GM19395 (cell line): ENCODE data around the gene ARHGAP26.
"Not testable (repeated sequence)": the region's sequence is repeated elsewhere in the genome, so short reads cannot be mapped to it uniquely, and the experiment has no call there.

Experiments
- ATAC-seq: cut with Tn5 transposase; IDR thresholded peaks from one replicate; pipeline ENCODE4 v1.9.1; 2021; ENCODE audit warnings: mild to moderate bottlenecking, moderate library complexity; ENCODE audit not compliant: unreplicated experiment

ARHGAP26 gene

DNA sequence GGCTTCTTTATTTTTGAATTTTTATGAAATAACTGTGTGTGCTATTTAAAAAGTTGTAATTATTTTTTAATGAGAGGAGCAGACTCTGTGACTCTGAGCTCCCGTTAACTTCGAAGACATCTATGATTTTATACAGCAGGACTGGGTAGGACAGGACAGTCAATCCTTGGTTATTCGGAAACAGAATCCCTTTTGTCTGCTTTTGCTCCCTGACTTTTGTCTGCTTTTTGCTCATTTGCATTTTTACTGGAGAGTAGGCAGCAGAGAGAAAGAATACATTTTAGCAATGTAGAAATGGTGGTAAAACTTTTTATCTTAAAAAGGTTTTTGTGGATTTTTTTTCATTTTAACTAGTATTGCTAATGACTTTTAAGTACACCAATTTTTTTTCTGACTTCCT is 303.6 kb downstream of the ARHGAP26 start:
- ATAC-seq: no peak

DNA sequence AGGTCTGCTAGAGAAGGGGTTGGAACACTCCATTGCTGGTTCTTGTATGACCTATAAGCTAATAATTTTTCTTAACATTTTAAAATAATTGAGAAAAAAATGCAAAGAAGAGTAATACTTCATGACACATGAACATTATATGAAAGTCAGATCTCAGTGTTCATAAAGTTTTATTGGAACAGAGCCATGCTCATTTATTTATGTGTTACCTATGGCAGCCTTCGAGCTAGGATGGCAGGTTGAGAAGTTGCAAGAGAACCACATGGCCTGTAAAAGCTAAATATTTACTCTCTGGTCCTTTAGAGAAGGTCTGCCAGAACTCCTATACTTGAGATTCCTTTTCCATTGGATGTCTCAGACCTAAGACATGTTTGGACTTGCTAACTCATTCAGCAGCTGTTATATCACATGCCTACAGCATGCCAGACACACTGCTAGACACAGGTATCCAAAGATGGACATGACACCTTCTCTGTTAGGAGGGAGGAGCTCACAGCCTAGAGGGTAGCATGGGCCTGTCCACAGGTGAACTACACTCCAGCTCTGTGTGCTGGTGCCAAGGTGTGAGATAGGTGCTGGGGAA is 304.3 kb downstream of the ARHGAP26 start:
- no peak for ATAC-seq

DNA sequence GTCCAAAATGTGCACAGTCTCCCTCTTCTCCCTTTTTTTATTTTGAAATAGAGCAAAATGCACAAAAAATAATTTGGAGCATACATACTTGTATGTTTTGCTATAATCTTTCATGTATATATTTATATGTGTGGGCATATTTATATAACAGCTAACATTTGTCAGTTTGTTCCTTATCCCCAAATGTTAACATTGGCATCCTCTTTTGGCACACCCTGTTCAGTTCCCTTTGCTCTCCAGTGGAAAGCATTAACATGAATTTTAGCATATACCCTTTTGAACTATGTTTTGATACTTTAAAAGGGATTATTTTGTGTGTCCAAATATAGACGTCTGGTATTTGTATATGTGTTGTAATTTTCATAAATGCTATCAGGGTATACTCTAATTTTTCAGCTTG is 306.2 kb downstream of the ARHGAP26 start:
- ATAC-seq: no peak

DNA sequence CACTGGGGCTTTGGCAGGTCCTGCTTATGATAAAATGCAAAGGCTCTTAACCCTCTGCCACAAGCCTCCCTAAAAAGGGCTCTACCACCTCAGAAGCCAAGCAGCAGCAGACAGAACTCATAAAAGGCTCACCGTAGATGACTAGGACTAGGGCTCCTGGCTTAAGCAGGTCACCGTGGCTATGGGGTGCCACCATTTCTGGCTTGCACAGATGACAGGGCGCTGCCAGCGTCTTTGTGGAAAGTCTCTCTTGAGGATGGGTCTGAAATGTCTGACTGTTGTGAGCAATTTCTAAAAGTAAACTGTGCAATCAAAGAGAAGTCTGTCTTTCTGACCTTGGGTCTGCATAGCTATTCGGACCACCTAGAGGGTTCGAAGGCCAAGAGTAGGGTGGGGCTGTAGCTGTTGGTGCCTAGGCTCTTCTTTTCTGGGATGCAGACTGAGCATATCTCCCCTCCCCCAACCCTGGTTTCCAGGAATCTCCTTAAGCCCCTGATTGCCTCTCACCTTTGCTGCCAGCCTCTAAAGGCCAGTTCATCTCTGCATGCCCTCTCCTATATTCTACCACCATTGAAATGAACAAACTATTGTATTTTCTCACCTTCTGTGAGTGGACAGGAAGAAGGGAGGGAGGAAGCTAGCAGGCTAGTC is 307.4 kb downstream of the ARHGAP26 start:
- ATAC-seq: no peak

DNA sequence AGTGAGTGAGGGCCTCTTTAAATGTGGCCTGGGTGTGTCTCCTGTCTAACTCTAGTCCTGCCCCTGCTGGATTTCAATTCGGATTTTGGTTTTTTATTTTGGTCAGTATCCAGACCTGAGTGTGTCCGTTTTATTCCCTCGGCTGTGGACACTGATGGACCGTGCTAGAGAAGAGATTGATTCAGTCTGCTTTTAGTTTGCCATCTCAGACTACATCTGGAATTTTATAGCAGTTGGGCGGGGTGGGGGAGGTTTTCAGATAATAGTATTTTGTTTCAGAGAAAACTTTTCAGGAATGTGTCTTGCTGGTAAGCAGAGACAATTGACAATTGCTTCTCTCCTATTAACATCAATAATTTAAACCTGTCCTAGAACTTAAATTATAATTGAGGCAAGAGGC is 308.1 kb downstream of the ARHGAP26 start:
- no peak for ATAC-seq

DNA sequence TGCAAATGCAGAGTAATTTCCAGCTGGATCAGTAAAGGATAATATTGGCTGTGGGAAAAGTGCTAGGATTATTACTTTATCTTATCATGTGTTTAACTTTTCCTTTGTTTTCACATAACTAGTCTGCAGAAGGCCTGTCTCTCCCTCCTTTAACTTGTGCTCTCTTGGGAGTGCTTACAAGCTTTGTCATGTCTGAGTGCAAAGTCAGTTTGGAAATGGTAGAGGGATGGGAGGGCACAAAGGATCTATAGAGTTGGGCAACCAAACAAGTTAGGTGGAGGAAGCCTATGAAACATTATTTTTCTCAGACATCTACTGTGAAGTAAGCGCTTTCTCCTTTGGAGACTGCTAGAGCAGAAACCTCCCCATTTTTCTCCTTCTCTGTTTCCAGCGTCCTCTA is 308.8 kb downstream of the ARHGAP26 start:
- ATAC-seq: no peak

DNA sequence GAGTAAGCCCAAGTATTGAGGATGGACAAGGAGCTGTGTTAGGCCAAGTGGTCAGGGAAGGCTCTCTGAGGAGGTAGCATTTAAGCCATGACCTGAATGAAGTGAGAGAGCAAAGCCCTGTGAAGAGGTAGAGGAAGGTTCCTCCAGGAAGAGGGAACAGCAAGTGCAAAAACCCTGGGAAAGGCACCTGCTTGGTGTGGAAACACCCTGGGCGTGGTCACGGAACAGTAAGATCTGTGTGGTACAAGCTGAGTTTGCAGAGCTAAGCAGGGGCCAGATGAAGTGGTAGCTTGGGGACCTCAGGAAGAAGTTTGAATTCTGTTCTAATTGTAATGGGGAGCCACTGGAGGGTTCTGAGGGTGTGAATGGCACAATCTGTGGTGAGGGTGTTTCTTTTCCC is 310.2 kb downstream of the ARHGAP26 start:
- ATAC-seq: no peak

DNA sequence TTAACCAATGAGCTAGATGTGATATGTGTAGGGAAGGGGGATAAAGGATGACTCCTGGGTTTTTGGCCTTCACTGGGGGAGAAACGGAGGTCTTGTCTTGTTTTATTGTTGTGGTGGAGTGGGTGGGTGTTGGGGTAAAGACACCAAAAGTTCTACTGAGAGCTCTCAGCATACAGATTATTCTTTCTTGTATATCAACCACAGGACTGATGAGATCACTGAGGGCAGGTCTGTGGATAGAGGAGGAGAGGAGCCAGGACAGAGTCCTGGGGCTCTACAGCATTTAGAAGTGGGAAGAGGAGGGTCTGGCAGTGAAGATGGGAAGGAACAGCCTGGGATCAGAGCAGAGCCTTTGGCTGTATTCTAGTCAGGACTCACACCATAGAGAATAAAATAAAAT is 310.8 kb downstream of the ARHGAP26 start:
- no peak for ATAC-seq

DNA sequence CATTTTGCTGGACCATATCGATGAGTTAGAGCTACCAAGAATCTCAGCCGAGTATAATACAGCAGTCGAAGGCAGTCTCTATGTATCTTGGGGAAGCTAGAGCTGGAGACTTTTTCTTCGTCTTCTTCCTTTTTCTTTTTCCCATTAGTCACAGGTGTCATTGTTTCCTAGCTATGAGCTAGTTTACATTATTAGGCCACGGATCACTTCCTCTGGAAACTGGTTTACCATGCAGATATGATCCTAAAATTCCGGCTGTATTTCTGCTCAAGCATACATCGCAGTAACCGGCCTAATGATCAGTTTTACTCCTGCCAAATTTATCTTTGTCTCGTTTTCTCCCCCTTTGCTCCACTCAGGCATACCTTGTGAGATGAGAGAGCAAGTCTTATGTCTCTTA is 312.8 kb downstream of the ARHGAP26 start:
- no peak for ATAC-seq

DNA sequence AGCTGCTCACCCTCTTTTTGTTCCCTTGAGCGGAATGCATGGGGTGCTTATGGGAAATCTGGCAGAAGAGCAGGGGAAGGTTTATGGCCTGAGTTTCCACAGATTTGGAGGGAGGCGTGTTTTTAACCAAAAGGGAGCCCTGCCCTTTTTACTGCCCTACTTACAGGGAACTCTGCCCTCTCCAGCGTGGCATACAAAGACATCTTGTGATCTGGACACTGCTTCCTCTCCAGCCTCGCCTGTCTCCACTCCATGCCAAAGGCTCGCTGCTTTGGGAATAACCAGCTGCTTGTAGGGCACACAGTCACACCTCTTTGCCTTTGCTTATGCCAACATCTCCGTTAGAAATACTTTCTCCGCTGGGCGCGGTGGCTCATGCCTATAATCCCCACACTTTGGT is 314.2 kb downstream of the ARHGAP26 start:
- no peak for ATAC-seq

DNA sequence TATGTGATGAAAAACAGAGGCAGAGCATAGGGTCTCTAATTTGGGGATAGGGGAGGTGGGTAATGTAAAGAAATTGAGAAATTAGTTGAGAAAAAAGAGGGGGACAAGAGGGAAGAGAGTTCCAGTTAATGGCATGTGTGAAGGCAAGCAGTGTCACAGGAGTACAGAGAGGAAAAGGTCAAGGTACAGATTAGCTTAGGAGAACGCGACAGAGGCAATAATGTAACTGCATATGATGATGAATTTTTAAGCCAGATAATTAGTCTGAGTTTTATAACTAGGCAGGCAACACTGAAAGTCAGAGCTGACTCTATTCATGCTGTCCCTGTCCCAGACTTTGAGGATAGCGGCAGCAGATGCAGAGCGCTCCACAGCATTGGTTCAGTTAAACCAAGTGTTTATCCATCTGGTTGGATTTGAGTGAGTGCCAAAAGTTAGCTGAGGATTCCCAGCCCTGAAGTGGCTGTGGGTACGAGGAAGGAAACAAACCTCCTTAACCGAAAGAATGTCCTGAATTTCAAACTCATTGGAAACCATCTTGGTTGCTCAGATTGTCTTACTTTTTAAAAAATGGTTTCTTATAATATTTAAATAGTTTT is 315.2 kb downstream of the ARHGAP26 start:
- ATAC-seq: no peak

DNA sequence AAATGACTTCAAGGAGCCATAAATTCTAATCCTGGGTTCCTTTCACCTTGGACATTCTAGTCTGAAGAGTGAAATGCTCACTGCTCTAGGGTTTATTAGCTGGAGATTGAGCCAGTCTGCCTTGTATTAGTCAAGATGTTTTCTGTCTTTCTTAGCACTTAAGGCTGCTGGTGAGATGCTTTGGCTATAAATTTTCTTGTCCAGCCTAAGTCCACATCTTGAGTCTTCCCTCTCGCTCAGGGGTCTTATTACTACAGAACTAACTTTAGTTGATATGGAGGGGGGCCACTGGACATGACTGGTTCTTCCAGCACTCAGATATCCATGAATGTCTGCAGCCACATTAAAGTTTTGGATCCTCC is 316.4 kb downstream of the ARHGAP26 start:
- ATAC-seq: no peak

DNA sequence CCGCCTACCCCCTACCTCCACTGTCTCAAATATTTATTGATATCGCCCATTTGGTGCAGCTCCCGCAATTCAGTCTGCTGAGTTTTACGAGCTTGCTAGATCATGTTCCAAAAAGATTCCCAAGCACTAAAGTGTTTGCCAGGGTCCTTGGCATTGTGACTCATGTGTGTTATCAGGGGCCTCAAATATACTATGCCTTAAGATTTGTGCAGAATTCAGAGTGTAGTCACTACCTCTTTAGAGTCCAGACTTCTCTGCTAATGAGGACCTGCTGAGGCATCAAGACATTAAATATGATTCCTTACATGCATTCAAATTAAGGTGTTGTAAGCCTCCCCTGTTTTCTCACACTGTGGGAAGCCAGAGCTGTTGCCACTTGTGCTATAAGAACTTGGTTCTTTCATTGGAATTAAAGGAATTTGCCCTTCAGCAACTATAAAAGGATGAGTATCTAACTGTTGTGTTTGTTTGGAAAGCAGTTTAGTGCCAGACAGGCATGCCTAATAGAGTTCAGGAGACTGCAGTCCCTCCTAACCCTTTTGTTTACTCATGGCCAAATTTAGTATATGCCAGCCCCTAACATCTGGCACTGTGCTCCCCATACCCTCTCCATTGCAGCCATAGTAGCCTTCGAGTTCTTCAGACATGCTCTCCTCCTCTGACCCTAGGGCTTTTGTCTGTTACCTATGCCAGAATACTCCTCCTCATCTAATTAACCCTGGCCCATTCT is 316.9 kb downstream of the ARHGAP26 start:
- no peak for ATAC-seq

DNA sequence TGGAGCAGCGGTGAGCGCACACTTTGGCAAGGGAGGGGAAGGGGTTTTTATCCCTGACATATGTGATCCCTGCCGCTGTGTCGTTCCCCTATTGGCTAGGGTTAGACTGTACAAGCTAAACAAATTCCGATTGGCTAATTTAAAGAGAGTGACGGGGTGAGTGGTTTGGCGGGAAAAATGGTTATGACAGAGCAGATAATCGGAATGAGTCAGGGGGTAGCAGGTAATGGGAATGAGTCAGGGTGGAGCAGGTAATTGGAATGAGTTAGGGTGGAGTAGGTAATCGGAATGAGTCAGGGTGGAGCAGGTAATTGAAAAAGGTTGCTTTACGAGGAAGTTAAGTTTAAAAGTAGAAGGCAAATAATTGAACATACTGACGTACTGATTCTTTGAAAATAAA is 318.5 kb downstream of the ARHGAP26 start:
- not testable (repeated sequence) for ATAC-seq

DNA sequence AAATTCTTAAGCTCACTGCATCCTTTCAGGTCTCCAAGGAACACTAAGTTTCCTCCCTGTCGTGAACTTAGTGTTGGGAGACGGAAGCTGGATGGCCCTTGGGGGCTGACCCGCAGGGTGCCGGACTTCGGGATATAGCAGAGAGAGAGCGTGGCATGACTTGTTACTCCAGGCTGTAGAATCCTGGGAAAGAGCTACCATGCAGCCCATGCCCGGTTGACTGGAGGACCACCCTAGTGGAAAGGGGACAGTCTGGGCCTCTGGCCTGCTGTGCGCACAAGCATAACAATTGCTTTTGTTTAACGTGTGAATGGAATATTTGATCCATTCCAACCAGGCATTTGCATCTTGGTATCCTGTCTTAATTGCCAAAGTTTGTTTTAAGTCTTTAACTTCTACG is 319.9 kb downstream of the ARHGAP26 start:
- ATAC-seq: not testable (repeated sequence)

DNA sequence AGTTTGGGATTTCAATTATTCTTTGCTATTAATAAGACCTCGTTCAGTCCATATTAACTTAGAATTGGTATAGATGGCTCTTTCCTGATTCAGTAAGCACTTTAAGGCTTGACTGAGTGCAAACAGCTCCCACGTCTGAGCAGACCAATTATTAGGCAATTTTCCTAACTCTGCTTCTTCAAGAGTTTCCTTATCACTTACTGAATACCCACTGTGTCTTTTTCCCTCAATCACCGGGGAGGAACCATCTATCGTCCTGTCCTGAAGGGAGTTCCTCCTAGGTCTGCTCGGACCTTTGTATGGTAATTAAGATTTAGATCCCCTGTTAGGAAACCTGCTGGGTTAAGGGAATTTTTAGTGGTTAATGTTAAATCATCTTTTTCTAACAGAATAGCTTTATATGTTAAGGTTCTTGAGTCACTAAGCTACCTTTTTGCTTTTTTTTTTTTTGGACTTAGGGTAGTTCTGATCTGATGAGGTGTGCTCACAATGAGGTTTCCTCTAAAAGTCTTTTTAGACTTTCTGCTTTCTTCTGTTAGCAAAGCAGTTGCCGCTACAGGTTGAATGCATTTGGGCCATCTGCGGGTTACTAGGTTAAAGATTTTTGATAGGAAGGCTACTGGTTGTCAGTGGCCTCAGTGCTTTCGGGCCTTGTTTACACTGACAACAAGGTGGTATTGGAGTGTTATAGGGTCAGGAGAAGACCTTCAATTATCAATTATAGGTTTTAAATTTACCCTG is 322.7 kb downstream of the ARHGAP26 start:
- not testable (repeated sequence) for ATAC-seq

DNA sequence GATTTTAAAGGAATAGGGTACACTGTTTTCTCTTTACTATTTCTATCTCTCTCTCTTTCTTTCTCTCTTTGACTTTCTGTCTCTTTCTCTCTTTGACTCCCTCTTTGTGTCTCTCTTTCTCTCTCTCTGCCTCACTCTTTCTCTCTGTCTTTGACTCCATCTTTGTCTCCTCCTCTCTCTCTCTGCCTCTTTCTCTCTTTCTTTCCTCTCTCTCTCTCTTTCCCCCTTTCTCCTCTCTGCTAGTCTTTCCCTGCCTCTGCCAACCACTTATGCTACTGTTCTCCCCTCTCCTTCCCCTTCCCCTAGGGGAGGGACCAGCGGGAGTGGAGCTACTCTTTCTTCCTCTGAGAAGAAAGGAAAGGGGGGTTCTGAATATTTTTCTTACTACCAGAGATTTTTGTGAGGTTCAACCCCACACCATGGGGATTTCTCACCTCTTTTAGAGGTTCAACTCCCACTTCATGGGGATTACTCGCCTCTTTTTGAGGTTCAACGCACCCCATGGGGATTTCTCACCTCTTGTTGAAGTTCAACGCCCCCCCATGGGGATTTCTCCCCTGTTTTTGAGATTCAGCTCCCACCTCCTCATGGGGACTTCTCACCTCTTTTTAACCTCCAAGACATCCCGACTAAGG is 323.4 kb downstream of the ARHGAP26 start:
- no peak for ATAC-seq

DNA sequence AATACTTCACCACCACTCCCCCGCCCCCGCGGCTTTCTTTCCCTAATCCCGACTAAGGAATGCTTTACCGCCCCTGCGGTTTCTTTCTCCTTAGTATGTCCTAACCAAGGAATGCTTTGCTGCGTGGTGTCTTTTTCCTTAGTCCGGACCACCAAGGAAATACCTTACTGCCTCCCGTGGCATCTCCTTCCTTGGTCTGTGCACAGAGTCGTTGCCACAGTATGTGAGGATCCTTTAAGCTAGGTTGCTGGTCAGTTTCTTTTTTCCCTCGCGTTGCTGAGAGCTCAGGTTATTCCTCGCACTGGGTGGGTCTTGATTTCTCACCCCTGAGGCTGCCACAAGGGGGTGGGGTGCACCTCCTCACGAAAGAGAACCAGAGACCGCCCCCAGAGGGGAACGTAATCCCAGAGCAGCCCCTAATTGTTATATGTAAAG is 323.9 kb downstream of the ARHGAP26 start:
- no peak for ATAC-seq

DNA sequence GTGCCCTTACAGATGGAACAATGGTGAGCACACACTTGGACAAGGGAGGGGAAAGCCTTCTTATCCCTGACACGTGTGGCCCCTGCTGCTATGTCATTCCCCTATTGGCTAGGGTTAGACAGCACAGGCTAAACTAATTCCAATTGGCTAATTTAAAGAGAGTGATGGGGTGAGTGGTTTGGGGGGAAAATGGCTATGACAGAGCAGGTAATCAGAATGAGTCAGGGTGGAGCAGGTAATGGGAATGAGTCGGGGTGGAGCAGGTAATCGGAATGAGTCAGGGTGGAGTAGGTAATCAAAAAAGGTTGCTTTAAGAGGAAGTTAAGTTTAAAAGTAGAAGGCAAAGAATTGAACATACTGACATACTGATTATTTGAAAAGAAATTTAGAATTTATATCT is 324.4 kb downstream of the ARHGAP26 start:
- not testable (repeated sequence) for ATAC-seq

DNA sequence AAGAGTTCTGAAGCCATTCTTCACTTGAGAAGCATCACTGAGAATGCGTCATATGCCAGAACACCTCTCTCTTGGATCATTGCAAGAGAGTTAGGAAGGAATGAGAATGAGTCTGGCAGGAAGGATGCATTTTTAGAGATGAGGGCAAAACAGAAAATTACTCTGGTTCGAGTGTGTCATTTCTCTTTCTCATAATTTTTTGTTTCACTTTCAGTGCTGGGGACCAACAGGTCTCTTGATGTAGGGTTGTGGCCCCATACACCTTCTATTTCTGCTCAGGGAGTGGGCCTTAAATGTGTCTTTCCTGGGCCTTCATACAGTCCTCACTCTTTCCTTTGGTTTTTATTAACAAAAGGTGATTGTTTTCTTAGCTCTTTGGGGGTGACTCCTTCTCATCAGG is 330.9 kb downstream of the ARHGAP26 start:
- ATAC-seq: peak; percentile 95
